Measurements from ENCODE around the gene FLRT1.
A peak's percentile ranks its signal among the peaks of the same experiment; 100 is the strongest.

FLRT1 gene, protein sequence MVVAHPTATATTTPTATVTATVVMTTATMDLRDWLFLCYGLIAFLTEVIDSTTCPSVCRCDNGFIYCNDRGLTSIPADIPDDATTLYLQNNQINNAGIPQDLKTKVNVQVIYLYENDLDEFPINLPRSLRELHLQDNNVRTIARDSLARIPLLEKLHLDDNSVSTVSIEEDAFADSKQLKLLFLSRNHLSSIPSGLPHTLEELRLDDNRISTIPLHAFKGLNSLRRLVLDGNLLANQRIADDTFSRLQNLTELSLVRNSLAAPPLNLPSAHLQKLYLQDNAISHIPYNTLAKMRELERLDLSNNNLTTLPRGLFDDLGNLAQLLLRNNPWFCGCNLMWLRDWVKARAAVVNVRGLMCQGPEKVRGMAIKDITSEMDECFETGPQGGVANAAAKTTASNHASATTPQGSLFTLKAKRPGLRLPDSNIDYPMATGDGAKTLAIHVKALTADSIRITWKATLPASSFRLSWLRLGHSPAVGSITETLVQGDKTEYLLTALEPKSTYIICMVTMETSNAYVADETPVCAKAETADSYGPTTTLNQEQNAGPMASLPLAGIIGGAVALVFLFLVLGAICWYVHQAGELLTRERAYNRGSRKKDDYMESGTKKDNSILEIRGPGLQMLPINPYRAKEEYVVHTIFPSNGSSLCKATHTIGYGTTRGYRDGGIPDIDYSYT

DNA sequence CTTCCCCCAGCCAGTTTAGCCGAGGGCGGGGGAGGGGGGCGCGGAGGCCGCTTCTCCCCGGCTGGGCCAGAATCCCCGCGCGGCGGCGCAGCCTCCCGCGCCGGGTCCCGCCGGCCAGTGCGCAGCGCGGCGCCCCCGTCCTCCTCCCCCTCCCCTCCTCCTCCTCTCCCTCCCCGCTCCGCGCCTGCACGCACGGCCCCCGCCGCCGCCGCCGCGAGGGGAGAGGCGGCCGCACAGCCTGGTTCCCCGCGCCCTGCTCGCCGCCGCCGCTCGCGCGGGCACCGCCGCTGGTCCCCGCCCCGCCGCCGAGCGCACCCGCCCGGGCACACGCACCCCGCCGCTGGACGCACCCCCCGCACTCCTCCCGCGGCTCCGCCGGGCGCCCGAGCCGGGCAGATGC, at the start of gene FLRT1:
Gene FLRT1, plus strand, starts transcription at position 356 of the 400 bp plus-strand sequence. CDS start 80,337 bp downstream, outside the sequence.
- peak; percentile 79 for DNase-seq (ENCODE audit: low spot score)

DNA sequence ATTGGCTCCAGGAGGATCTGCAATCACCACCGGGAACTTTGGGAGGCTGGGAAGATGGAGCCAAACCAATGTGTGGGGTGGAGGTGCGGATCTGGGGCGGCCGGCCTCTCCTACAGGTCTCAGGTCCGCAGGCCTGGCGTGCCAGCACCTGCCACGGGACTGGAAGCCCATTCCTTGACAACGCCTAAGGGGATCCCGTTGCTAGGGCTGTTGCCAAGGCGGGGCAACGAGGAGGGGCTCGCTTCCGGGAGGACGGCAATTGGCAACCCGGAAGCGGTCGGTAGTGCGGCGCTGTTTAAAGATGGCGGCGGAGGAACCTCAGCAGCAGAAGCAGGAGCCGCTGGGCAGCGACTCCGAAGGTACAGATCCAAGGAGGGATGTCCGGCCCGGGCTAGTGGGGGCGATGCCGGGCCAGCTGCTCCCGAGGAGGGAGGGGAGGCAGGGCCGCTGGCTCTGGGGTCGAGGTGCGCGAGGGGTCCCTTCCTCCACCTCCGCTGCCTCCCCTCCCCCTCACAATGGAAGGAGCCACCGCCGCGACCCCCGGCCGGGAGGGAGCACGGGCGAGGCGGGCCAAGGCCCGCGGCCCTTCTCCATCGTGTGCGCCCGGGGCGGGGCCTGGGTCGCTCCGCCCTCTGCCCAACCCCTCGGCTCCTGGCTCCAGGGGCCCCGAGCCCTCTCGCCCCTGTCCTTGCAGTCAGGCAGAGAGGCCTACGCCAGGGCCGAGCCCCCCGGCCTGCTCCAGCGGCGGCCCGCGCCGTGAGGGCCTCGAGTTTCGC, 49.4 kb upstream of the FLRT1 start, which contains the start of gene OTUB1:
Gene OTUB1, plus strand, starts transcription at position 283 of the 776 bp plus-strand sequence. Its CDS starts 19 bp downstream, at position 302.
- peak; percentile 96 for DNase-seq (ENCODE audit: low spot score)

DNA sequence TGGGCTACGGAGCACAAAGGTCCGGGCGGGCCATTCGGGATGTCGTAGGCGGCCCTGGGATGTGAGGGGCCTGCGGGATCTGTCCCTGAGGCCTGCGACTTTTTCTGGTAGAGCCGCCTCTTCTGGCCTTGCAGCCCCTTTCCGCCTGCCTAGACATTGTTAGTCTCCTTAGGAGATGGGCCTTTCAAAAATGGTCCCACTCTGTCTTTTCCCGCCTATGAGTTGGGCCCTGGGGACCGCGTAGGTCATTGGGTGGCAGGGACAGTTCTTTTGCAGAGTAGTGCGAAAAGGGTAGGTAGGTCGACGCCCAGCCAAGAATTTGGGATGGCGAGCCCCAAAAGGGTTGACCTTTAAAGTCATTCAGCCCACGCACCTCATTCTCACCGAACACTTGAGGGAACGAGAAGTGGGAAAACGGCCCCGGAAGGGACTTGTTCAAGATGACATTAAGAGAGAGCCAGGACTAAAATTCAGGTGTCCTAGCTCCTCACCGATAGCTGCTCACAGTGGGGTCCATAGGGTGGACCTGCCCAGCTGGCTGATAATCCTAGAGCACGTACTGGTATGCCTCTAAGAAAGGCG, 48.7 kb upstream of the FLRT1 start:
- DNase-seq (ENCODE audit: low spot score), result no peak

DNA sequence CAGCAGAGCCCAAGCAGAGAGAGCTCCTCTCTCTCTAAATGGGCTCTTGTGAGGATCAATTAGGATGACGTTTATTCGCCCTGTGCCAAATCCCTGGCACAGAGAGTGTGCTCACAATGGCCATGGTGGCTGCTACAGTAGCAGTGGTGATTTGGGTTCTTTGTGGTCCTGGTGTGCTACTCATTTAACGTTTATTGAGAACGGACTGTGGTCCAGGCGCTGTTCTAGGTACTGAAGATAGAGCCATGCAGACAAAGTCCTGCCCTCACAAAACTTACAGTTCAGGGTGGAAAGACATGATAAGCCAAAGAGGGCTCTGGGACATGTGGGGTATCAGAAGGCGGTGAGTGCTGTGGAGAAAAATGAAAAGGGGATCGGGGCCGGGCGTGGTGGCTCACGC, 44.2 kb upstream of the FLRT1 start:
- no peak for DNase-seq (ENCODE audit: low spot score)

DNA sequence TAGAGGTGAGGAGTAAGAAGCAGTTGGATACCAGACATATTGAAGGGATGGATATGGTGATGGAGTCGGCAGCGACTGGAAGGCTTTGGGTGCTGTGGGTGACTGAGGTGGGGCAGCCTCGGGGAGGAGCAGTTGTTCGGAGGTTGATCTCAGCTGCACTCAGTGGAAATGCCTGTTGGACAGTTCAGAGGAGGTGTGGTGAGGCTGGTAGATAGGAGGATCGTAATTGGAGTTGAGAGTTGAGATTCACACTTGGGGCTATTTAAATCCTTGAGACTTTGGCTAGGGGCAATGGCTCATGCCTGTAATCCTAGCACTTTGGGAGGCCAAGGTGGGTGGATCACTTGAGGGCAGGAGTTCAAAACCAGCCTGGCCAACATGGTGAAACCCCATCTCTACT, 42.6 kb upstream of the FLRT1 start:
- no peak for DNase-seq (ENCODE audit: low spot score)

DNA sequence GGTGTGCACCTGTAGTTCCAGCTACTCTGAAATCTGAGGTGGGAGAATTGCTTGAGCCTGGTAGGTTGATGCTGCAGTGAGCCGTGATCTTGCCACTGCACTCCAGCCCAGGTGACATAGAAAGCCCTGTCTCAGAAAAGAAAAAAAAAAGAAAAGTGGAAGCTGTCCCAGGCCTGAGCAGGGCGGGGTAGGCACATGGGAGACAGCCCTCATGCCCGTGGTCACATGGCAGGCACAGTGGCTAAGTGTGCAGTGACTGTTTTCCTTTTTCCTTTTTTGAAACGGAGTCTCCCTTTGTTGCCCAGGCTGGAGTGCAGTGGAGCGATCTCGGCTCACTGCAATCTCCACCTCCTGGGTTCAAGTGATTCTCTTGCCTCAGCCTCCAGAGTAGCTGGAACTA, 41.7 kb upstream of the FLRT1 start:
- no peak for DNase-seq (ENCODE audit: low spot score)

DNA sequence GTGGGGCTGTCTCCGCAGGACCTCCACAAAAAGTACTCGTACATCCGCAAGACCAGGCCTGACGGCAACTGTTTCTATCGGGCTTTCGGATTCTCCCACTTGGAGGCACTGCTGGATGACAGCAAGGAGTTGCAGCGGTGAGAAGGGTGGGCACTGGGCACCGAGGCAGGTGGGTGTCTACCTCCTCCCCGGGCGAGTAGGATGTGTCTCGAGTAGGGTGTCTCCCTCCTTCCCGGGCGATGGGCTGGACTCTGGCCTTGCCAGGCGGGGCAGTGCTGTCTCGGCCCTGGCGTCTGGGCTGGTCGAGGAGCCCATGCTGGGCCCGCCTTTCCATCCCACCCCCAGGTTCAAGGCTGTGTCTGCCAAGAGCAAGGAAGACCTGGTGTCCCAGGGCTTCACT, 39.2 kb upstream of the FLRT1 start:
- no peak for DNase-seq (ENCODE audit: low spot score)

DNA sequence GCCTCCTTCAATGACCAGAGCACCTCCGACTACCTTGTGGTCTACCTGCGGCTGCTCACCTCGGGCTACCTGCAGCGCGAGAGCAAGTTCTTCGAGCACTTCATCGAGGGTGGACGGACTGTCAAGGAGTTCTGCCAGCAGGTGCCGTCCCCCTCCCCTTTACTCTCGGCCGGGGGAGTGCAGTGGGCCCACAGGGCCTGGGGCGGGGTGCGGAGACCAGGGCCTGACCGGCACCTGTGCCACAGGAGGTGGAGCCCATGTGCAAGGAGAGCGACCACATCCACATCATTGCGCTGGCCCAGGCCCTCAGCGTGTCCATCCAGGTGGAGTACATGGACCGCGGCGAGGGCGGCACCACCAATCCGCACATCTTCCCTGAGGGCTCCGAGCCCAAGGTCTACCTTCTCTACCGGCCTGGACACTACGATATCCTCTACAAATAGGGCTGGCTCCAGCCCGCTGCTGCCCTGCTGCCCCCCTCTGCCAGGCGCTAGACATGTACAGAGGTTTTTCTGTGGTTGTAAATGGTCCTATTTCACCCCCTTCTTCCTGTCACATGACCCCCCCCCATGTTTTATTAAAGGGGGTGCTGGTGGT, 38.5 kb upstream of the FLRT1 start:
- DNase-seq (ENCODE audit: low spot score), result no peak

DNA sequence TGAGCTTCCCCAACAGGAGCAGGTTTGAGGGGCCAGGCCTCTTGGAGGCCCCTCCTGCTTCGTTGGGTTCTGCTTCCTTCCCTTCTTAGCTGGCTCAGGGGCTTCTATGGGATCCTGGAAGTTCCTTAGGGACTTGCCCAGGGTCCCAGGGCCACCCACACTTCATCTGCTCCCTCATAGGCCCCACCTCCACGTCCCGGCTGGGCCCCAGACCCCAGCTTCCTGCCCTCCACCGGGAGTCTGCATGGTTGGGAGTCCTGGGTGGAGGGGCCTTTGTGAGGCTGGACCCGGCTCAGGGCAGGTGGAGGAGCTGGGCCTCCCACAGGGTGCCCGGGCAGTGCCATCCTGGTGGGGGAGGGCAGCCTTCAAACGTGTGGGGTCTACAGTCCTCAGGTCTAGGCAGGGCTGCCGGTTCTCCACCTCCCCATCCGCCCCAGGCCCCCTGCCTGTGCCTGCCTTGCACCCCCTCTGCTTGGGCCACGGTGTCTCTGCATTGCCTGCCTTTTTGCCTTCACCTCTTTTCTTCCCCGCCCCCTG, 37.9 kb upstream of the FLRT1 start:
- DNase-seq (ENCODE audit: low spot score), result no peak

DNA sequence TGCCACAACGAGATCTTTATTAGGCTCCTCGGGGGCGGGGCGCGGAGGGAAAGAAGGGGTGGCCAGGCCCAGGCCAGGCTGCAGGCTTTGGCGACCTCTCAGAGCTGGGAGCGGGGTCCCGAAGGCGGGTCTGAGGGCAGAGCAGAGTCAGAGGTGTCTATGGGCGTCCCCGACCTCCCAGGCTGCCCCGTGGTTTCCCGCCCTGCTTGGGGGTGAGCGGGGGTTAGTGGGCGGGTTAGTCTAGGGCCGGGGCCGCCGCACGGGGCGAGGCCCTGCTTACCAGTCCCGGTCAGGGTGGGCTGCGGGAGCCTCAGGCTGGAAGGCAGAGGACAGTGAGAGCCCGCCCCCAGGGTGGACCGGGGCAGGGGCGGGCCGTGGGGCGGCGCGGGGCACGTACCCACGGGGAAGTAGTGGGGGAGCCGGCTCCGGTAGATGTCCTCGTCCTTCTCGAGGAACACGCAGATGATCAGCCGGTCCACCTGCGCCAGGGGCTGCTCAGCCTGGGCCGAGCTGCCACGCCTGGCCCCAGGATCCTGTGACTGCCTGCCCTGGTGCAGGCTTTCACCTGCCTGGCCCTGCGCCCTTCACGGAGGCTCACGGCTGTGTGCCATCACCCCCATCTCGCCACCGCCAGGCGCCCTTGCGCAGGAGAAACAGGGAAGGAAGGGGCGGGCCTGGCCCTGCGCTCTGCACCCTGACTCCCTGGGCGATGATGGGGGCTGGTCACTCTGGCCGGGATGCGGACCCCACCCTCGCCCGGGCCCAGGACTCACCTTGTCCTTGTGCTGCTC, 37.0 kb upstream of the FLRT1 start:
- DNase-seq (ENCODE audit: low spot score), result no peak

DNA sequence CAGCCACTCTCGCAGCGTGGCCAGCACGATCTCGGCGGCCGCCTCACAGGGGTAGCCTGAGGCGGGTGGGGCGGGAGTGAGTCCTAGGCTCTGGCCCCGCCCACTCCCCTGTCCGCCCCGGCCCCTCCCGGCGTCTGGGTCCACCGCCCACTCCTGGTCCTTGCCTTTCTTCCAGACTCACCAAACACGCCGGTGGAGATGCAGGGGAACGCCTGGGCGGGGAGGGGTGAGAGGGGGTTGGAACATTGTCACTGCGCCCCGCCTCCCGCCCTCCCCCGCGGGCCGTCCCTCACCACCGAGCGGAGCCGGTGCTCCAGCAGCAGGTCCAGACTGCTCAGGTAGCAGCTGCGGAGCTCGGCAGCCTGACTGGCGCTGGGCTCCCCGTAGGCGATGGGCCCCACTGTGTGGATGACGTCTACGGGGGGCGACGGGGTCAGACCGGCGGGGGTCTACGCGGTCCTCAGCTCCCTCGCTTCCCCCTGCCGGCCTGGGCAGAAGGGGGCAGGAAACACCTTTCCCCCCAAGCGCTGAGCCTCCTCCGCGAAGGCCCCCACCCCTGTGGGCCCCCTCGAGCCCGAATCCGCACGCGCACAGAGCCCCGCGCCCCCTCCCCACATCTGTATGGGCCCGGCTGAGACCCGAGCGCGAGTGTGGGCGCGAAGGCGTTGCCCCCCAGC, 36.2 kb upstream of the FLRT1 start:
- no peak for DNase-seq (ENCODE audit: low spot score)

DNA sequence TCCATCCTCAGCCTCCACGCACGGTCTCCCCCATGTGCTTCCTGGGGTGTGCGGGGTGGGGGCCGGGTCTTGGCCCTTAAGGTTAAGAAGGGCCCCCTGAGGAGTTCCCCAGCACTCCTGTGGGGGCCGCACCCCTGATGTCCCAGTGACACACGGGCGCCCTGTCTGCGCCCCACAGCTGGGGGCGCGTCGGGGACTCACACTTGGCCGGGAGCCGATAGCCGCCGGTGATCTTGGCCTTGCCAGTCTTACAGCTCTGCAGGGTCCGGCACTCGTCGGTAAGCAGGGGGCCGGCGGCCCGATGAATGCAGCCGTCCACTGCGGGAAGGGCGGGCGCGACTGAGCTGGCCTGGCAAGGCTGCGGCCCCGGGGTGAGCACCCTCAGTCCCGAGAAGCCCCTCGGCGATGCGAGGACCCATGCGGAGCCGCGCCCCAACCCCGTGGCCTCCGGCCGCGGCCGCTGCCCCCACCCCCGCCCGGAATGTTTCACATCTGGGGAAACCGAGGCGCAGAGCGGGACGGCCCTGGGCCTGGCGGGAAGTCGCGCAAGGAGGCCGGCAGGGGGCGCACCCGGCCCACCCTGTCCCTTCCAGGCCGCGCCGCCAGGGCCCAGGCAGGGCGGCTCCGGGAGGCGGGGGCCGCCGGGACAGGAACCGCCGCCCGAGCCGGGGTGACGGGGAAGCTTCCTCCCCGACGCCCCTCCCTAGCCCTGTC, 35.5 kb upstream of the FLRT1 start:
- peak; percentile 85 for DNase-seq (ENCODE audit: low spot score)

DNA sequence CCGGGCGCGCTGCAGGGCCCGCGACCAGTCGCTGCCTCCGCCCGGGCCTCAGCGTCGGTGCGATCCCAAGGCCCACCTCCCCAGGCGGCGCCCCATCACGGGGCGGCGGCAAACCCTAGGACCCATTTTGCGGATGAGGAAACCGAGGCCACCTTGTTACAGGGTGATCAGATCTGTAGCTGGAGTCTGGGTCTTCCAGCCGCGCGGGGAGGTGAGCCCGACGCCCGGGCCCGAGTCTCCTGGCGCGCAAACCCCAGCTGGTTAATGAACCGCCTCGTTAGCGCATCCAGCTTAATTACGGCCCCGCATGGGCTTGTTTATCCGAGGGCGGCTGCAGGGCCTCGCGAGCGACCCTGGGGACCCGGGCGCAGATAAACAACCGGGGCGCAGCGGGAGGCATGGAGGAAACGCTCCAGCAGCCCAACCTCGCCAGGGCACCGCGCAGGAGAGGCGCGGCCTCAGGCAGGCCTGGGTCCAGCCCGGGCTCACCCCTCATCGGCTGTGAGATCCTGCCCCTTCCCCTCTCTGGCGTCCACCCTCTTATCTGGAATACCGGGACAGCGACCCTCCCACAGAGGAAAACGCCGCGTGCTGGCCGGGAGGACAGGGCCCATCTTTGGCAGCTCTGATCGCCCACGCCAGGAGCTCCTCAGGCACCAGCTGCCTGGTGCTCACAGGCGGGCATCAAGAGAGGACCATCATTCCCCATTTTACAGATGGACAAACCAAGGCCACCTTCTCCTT, 34.8 kb upstream of the FLRT1 start:
- peak; percentile 67 for DNase-seq (ENCODE audit: low spot score)

DNA sequence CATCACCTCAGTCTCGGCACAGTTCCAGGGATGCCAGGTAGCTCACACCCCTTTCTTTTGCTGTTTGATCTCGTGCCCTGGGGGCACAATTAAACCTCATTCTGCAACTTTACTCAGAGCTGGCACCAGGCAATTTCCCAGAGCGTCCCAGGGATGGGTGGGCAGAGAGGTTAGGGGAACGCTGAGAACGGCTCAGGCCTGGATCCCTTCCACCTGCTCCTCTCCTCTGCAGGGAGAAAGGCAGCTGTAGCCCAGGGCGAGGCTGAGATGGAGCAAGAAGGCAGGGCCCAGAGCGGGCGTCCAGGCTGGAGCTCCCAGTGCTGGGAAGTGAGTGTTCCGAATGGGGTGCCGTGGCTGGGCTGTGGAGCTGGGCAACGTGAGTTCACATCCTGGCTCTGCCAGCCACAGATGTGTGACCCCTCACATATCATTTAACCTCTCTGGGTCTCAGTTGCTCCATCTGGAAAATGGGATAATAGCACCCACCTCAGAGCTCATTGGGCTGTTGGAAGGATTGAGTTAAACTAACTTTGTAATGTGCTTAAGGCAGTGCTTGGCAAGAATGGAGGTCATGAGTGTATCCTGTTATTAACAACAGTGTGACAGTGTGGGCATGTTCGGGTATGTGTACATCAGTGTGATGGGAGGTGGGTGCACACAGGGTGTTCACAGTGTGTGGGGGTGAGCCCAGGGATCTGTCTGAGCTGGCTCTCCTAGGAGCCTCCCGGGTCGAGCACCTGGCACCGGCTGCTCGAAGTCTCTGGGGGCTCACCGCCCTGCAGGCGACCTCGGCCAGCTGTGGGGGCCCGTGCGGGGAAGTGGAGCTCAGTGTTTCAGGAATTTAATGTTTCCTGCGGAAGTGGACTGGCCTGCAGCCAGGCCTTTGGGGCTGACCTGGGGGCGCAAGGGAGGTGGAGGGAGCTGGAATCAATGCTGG, 34.0 kb upstream of the FLRT1 start:
- no peak for DNase-seq (ENCODE audit: low spot score)

DNA sequence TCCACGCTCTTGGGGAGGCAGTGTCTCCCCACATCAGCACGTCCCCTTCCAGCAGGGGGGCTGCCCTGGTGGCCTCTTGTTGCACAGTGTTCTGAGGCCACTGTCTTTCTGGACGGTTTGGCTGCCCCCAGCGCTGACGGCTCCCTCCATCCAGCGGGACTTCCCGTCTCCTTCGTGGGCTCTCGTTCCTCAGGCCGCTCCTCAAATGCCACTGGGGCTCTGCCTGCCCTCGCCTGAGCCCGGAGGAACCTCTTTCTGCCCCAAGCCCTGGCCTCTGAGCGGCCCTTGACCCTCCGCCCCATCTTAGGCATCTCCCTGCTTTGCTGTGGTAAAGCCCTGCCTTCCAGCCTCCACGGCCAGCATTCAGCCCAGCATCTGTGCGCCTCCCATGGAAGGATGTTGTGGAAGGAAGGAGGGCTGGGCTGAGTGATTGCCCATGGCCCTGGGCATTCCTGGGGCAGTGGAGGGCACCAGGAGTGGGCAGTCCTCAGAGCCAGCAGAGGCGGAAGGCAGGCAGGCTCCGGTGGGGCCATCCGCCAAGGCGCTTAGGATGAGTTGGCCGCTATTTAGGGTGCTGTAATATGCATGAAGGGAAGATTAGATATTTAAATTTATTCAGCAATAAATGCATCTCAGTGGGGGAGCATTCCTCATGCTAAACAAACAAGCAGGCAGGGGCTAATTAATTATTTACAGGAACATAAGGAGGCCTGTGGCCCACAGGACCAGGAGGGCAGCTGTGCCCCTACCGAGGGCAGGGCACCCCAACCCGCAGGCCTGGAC, 31.7 kb upstream of the FLRT1 start:
- DNase-seq (ENCODE audit: low spot score), result no peak

DNA sequence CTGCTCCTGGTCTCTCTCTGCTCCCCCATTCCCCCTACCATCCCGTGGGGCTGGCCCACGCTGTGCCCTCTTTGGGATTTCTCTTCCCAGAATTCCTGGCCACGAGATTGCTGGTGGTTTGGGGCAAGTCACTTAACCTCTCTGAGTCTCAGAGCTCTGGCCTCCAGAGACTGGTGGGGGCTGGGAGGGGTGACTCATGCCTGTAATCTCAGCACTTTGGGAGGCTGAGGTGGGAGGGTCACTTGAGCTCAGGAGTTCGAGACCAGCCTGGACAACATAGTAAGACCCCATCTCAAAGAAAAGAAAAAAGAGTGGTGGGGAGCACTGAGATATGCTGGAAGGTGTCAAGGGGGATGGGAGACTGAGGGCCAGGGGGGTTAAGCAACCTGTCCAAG, 31.1 kb upstream of the FLRT1 start:
- DNase-seq (ENCODE audit: low spot score), result no peak

DNA sequence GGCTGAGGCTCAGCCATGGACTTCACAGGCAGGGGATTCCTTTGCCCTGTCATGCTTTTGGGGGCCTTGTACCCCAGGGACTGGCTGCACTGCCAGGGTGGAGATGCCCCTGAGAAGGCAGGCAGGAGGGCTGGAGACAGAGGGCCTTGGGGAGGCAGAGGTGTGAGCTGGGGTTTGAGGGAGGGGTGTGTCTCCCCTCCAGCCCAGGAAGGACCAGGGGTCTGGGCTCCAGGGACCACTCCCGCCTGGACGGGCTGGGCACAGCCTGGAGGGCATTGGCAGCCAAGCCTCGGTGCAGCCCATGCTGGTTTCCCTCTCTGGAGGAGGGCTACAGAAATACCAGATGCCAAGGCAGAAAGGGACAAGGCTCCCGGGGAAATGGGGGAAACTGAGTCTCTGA, 30.0 kb upstream of the FLRT1 start:
- DNase-seq (ENCODE audit: low spot score), result no peak
